Small intestine (tissue), 16 donors: Measurements from ENCODE around the gene GRM6. TPM values are rescaled to one million over a fixed set of nuclear protein-coding genes. Genes with fewer than 3 reads are reported as not detected.

Source experiments
- DNase-seq, 2 donors: peaks; one replicate each; pipeline versions ENCODE4 v3.0.0 to v3.0.0-alpha.2; 2013
- FAIRE-seq: peaks from 2 replicates; lab custom pipeline; 2012; peaks lifted over from hg19 to GRCh38; lab: Jason Lieb, UNC
- H3K27ac ChIP-seq, 3 donors: one replicate each; pipeline ENCODE4 v1.5.1; 2013; ENCODE audit warnings: low read length in 2 of 3, mild to moderate bottlenecking in 2 of 3, control low read depth in 1 of 3, inconsistent platforms in 1 of 3, low read depth in 1 of 3, moderate library complexity in 1 of 3
- H3K27me3 ChIP-seq, 3 donors: one replicate each; pipeline ENCODE4 v1.6.1; 2013; ENCODE audit warnings: low read length in 3 of 3, inconsistent platforms in 1 of 3; ENCODE audit not compliant: control insufficient read depth in 3 of 3, insufficient read depth in 3 of 3
- H3K36me3 ChIP-seq, 3 donors: one replicate each; pipeline ENCODE4 v1.6.1; 2013; ENCODE audit warnings: low read length in 3 of 3, inconsistent platforms in 1 of 3, low read depth in 1 of 3, mild to moderate bottlenecking in 1 of 3, moderate library complexity in 1 of 3; ENCODE audit not compliant: control insufficient read depth in 3 of 3, insufficient read depth in 2 of 3
- H3K4me1 ChIP-seq, 3 donors: one replicate each; pipeline ENCODE4 v1.6.1; 2013; ENCODE audit warnings: low read length in 2 of 3, inconsistent platforms in 1 of 3, low read depth in 1 of 3, mild to moderate bottlenecking in 1 of 3, moderate library complexity in 1 of 3; ENCODE audit not compliant: control insufficient read depth in 3 of 3, insufficient read depth in 2 of 3
- H3K4me3 ChIP-seq, 3 donors: one replicate each; pipeline ENCODE4 v1.5.1; 2013; ENCODE audit warnings: low read length in 3 of 3, control low read depth in 1 of 3, inconsistent platforms in 1 of 3, low read depth in 1 of 3, mild to moderate bottlenecking in 1 of 3, moderate library complexity in 1 of 3
- H3K9me3 ChIP-seq, 2 donors: one replicate each; pipeline ENCODE4 v1.6.1; 2013; ENCODE audit warnings: low read depth in 1 of 2, low read length in 1 of 2; ENCODE audit not compliant: control insufficient read depth in 2 of 2, insufficient read depth in 1 of 2
- WGBS, 3 donors: extraction: QIAGEN DNeasy Blood & Tissue Kit; methylation state at CpG; one replicate each; pipeline ENCODE4 v1.1.7; 2013; 5-methylcytosine and 5-hydroxymethylcytosine counted together
- long read RNA-seq, 10 donors: transcript quantifications; one replicate each; lab custom pipeline, GENCODE V29; 2026
- polyA plus RNA-seq, 4 donors: library from polyadenylated mRNA; stranded (reverse) in 3 of 4; unstranded in 1 of 4; fragments of 200-250 nt in 3 of 4; fragments of 120-200 nt in 1 of 4; gene quantifications; one replicate each; pipeline versions ENCODE4 v1.2.1 to v1.2.3, GENCODE V29; 2013
- donor health status: healthy with polysubstance abuse.
- donor health status: control.
- donor health status: control.
- donor health status: Bipolar disorder and iron deficiency.
- donor health status: healthy.

The GRM6 gene
- polyA plus RNA-seq: under 1 TPM in 1 of 4 donors, not detected in 3; 0.43 TPM
- long read RNA-seq, donor 1: 0 reads
- long read RNA-seq, donor 2: 0 reads
- long read RNA-seq, donor 3: 0 reads
- long read RNA-seq, donor 4: 0 reads
- long read RNA-seq, donor 5: 0 reads
- long read RNA-seq, donor 6: 0 reads
- long read RNA-seq, donor 7: 0 reads
- long read RNA-seq, donor 8: 0 reads
- long read RNA-seq, donor 9: 0 reads
- long read RNA-seq, donor 10: 0 reads

GRCh38 chr5:178994580-178995340, at the start of gene GRM6:
GRM6 (minus strand) TSS chr5:178995320; CDS start chr5:178994944, 376 bp downstream.
- 4 to 27% (median 12%) methylated on average over 63 to 97 of the region's 97 CpGs for WGBS, 3 donors
- DNase-seq (peak in 1 of 2 donors; percentile 32), FAIRE-seq (no peak)
- H3K36me3 ChIP-seq: no peaks in the 10 kb centered on the region
- peaks cover 0 to 33% (median 24%) of the 10 kb centered on the region in 3 donors for H3K27me3 ChIP-seq
- no peak within 1 kb of the TSS for H3K4me3 ChIP-seq
- no peak within 1 kb of the TSS for H3K27ac ChIP-seq
- no peaks in the 10 kb centered on the region for H3K4me1 ChIP-seq
- H3K9me3 ChIP-seq: peaks cover 0 to 22% of the 10 kb centered on the region in 2 donors

DNA sequence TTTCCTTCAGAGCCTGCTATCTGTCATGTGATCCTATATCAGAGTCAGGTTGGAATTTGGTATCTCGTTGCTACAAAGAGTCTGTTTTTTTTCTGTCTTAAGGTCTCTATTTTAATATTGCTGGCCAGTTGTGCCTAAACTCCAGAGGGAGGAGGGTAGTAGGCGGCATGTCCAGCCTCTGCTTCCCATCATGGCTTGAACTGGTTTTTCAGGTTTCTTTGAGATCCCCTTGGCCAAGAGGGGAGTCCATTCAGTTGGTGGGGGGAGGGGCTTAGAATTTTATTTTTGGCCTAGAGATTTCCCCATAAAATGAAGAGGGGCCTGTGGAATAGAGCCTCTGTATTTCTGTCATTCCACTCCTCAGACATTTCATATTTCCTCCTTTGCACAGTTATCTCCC, 49.6 kb upstream of the GRM6 start:
- WGBS, 3 donors: 66 to 80% (median 71%) methylated on average over 2 of the region's 2 CpGs
- no peak overlapping the region for H3K27ac ChIP-seq
- no peak for FAIRE-seq
- no peaks in the 10 kb centered on the region for H3K36me3 ChIP-seq
- peaks cover 2 to 25% of the 10 kb centered on the region in 2 donors for H3K9me3 ChIP-seq
- H3K27me3 ChIP-seq: no peaks in the 10 kb centered on the region
- H3K4me3 ChIP-seq: no peak overlapping the region
- no peaks in the 10 kb centered on the region for H3K4me1 ChIP-seq
- DNase-seq: no peak

DNA sequence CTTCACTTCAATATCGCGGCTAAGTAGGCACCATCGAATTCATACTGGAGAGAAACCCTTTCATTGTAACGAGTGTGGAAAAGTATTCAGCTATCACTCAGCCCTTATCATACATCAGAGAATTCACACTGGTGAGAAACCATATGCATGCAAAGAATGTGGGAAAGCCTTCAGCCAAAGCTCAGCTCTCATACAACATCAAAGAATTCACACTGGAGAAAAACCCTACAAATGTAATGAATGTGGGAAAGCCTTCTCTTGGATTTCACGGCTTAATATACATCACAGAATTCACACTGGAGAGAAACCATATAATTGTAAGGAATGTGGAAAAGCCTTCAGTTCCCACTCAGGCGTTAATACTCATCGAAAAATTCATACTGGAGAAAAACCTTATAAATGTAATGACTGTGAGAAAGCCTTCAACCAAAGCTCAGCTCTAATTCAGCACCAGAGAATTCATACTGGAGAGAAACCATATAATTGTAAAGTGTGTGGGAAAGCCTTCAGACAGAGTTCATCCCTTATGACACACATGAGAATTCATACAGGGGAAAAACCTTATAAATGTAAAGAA, 38.0 kb upstream of the GRM6 start:
- no peaks in the 10 kb centered on the region for H3K4me1 ChIP-seq
- 97 to 99% (median 98%) methylated on average over 7 of the region's 7 CpGs for WGBS, 3 donors
- H3K27ac ChIP-seq: no peak overlapping the region
- DNase-seq (peak in 1 of 2 donors; percentile 1), FAIRE-seq (no peak)
- no peak overlapping the region for H3K4me3 ChIP-seq
- no peaks in the 10 kb centered on the region for H3K27me3 ChIP-seq
- peaks cover 12 to 16% (median 12%) of the 10 kb centered on the region in 3 donors for H3K36me3 ChIP-seq
- H3K9me3 ChIP-seq: peaks cover 5 to 55% of the 10 kb centered on the region in 2 donors

- 1 to 2% (median 1%) methylated on average over 47 to 72 of the region's 72 CpGs for WGBS, 3 donors
- no peak for FAIRE-seq
Observed at GRCh38 chr5:179023528-179024189, 28.5 kb upstream of the GRM6 start, which contains the start of gene ZNF879. ZNF879 (plus strand) TSS chr5:179023804; CDS start chr5:179025005, 1,201 bp downstream.

DNA sequence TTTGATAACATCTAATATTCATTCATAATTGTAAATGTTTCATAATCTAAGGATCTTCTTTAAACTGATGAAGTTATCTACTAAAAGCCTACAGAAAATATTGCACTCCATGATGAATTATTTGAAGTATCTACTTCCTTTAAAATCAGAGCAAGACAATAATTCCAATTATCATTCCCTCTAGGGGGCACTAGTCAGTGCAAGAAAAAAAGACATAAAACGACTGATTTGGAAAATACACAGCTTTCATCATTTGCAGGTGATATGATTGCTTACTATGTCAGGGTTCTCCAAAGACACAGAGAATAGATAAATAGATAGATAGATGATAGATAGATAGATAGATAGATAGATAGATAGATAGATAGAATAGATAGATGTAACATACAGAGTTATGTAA, 13.5 kb upstream of the GRM6 start:
- Histone ChIP-seq H3K9me3 (peaks cover 0 to 9% of the 10 kb centered on the region in 2 donors), H3K4me1 (no peaks in the 10 kb centered on the region), H3K36me3 (no peaks in the 10 kb centered on the region), H3K4me3 (no peak overlapping the region), H3K27me3 (no peaks in the 10 kb centered on the region), H3K27ac (no peak overlapping the region)
- WGBS, 3 donors: 13 to 38% (median 23%) methylated on average over 1 of the region's 1 CpG
- DNase-seq (no peak), FAIRE-seq (no peak)

More at GRCh38 chr5:179023528-179024189, 28.5 kb upstream of the GRM6 start, which contains the start of gene ZNF879:
- H3K9me3 ChIP-seq: peaks cover 4 to 43% of the 10 kb centered on the region in 2 donors
- no peaks in the 10 kb centered on the region for H3K27me3 ChIP-seq
- H3K4me3 ChIP-seq: peak within 1 kb of the TSS; percentile 46 to 90 (median 67)
- no peaks in the 10 kb centered on the region for H3K4me1 ChIP-seq
- peak within 1 kb of the TSS in 2 of 3 donors; percentile 69 to 91 for H3K27ac ChIP-seq
- H3K36me3 ChIP-seq: peaks cover 10 to 29% (median 16%) of the 10 kb centered on the region in 3 donors
- DNase-seq: peak; percentile 95 to 97

- DNase-seq (no peak), FAIRE-seq (no peak)
- Histone ChIP-seq H3K4me3 (no peak overlapping the region), H3K27ac (no peak overlapping the region), H3K9me3 (peaks cover 0 to 5% of the 10 kb centered on the region in 2 donors), H3K27me3 (no peaks in the 10 kb centered on the region), H3K36me3 (no peaks in the 10 kb centered on the region), H3K4me1 (no peaks in the 10 kb centered on the region)
- WGBS, 3 donors: 78 to 87% (median 86%) methylated on average over 2 of the region's 2 CpGs
Observed at GRCh38 chr5:179006564-179006963, 11.4 kb upstream of the GRM6 start.

DNA sequence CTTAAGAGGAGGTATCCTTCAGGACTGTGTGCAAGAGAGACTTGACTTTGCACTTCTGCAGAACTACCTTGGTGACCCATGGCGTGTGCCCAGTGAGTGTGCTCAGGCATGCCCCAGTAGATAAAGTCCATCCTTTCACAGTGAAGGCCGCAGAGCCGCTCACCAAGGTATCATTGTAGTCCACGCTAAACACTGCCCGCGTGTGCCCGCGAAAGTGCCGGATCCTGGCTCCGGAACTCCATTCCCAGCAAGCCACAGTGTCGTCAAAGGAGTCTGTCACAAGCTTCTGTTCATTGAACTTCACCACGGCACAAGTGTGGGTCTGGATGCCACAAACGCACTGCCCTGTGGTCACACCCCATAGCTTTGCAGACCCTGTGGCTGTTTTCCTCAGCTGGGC, 3.3 kb upstream of the GRM6 start:
- peaks cover 0 to 5% of the 10 kb centered on the region in 2 donors for H3K9me3 ChIP-seq
- H3K27me3 ChIP-seq: peaks cover 0 to 26% (median 17%) of the 10 kb centered on the region in 3 donors
- DNase-seq (no peak), FAIRE-seq (no peak)
- no peak overlapping the region for H3K4me3 ChIP-seq
- WGBS, 3 donors: 90 to 95% (median 94%) methylated on average over 13 of the region's 13 CpGs
- H3K36me3 ChIP-seq: no peaks in the 10 kb centered on the region
- no peaks in the 10 kb centered on the region for H3K4me1 ChIP-seq
- no peak overlapping the region for H3K27ac ChIP-seq

DNA sequence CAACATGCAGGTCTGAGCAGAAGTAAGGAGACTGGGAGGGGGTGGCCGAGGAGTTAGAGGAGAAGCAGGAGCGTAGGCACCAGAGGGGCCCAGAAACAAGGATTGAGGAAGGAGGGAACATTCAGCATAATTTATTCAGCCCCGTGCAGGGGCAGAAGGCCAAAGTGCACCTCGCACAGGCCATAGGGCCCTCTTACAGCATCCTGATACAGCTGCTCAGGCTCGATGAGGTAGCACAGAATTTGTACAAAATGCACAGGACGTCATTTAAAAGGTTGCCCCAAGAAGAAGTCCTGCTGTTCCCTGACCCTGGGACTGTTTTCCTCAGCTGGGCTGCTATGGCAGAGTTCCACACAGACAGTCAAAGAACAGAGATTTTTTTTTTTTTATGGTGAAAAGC, 2.1 kb upstream of the GRM6 start:
- Histone ChIP-seq H3K27me3 (peaks cover 0 to 33% (median 24%) of the 10 kb centered on the region in 3 donors), H3K36me3 (no peaks in the 10 kb centered on the region), H3K4me3 (no peak overlapping the region), H3K9me3 (peaks cover 0 to 5% of the 10 kb centered on the region in 2 donors), H3K4me1 (no peaks in the 10 kb centered on the region), H3K27ac (no peak overlapping the region)
- DNase-seq: no peak
- 59 to 66% (median 63%) methylated on average over 6 of the region's 6 CpGs for WGBS, 3 donors
- FAIRE-seq: no peak
